ENCODE data around the gene ARHGEF9.

ARHGEF9 gene

DNA sequence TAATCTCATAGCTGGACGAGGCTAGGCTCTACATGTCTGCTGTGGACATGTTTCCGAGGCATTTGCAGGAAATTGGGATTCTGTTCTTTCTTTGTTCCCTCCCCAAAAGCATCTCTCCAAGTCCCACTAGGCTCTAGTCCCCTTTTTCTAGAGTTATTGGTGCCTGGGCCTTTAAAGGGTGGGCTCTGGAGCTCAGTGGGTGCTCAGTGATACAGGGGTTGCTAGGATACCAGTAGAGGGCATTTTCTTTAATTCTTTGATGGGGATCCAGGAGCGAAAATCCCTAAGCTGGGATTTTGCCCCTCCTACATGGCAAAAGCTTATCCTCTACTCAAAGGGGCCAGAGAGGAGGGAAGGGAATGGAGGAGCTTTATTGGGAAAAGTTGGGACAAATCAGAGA is 34.2 kb downstream of the ARHGEF9 start:
- no peaks in the 10 kb centered on the region for H4K20me1 ChIP-seq (ENCODE audit: insufficient read depth, low read length)
- H3K27me3 ChIP-seq (ENCODE audit: insufficient read depth, low read length): no peaks in the 10 kb centered on the region
- H3K9me2 ChIP-seq (ENCODE audit: low read depth, low read length): no peaks in the 10 kb centered on the region
- peaks cover 54% of the 10 kb centered on the region for H3K4me1 ChIP-seq (ENCODE audit: insufficient read depth, low read length, severe bottlenecking)
- no peak overlapping the region for H3K4me2 ChIP-seq (ENCODE audit: low read length)
- no peak overlapping the region for H3K9ac ChIP-seq (ENCODE audit: low read length)
- H3F3A ChIP-seq (ENCODE audit: insufficient read depth, low read length): no peaks in the 10 kb centered on the region
- TF ChIP-seq, protein P1, sequence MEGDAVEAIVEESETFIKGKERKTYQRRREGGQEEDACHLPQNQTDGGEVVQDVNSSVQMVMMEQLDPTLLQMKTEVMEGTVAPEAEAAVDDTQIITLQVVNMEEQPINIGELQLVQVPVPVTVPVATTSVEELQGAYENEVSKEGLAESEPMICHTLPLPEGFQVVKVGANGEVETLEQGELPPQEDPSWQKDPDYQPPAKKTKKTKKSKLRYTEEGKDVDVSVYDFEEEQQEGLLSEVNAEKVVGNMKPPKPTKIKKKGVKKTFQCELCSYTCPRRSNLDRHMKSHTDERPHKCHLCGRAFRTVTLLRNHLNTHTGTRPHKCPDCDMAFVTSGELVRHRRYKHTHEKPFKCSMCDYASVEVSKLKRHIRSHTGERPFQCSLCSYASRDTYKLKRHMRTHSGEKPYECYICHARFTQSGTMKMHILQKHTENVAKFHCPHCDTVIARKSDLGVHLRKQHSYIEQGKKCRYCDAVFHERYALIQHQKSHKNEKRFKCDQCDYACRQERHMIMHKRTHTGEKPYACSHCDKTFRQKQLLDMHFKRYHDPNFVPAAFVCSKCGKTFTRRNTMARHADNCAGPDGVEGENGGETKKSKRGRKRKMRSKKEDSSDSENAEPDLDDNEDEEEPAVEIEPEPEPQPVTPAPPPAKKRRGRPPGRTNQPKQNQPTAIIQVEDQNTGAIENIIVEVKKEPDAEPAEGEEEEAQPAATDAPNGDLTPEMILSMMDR (IDR thresholded peaks at IDR 0.05; ENCODE audit: low read length): no peak
- TF ChIP-seq EZH2 (IDR thresholded peaks at IDR 0.05; ENCODE audit: borderline replicate concordance, low read length): no peak
- H3K36me3 ChIP-seq (ENCODE audit: insufficient read depth, low read length): no peaks in the 10 kb centered on the region
- H2AFZ ChIP-seq (ENCODE audit: low read length): no peak overlapping the region
- H3K9me3 ChIP-seq (ENCODE audit: low read length): no peaks in the 10 kb centered on the region
- H3K27ac ChIP-seq (ENCODE audit: low read depth, low read length, poor library complexity, severe bottlenecking): no peak overlapping the region
- H3K4me3 ChIP-seq (ENCODE audit: low read depth, low read length, poor library complexity, severe bottlenecking): no peak overlapping the region
- peaks cover 39% of the 10 kb centered on the region for H3K79me2 ChIP-seq (ENCODE audit: insufficient read depth, low read length)

DNA sequence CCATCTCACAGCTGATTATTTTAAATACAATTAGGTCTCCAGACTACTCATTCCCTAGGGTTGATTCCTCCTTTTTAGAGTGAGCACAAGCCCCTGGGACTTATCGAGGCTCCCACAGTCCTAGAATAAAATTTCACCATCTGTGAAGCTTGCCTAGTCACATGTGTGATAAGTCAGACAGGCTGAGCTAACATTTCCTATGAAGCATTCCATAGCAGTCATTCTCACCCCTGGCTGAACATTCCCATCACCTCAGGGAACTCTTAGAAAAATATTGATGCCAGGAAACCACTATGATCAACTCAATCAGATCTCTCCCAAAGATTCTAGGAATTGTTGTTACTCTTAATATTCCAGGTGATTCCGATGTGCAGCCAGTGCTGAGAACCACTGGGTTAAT is 37.7 kb downstream of the ARHGEF9 start:
- Histone ChIP-seq H3K79me2 (ENCODE audit: insufficient read depth, low read length) (peaks cover 19% of the 10 kb centered on the region; the same call in 1 of the 2 replicates), H3K9ac (ENCODE audit: low read length) (no peak overlapping the region), H3K4me3 (ENCODE audit: low read depth, low read length, poor library complexity, severe bottlenecking) (no peak overlapping the region)

DNA sequence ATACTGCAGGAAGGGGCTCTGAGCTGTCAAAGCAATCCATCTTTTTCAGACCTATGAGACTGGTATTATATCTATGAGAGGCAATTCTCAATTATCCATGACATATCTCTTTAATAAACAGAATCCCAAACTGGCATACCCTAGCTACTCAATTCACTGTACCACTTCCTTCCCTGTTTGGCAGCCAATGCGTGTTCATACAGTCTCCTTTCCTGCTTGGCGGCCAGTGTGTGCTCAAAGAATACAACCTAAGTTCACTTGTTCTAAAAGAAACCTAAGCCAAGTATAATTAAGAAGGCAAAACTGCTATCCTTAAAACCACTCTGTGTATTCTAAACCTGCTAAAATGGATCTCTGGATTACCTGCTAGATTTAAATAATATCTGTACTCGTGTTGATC is 38.3 kb downstream of the ARHGEF9 start:
- Histone ChIP-seq H3K4me1 (ENCODE audit: insufficient read depth, low read length, severe bottlenecking) (peaks cover 48% of the 10 kb centered on the region), H3K9me2 (ENCODE audit: low read depth, low read length) (no peaks in the 10 kb centered on the region), H3K36me3 (ENCODE audit: insufficient read depth, low read length) (no peaks in the 10 kb centered on the region), H3F3A (ENCODE audit: insufficient read depth, low read length) (no peaks in the 10 kb centered on the region), H3K9me3 (ENCODE audit: low read length) (no peaks in the 10 kb centered on the region), H3K27ac (ENCODE audit: low read depth, low read length, poor library complexity, severe bottlenecking) (no peak overlapping the region), H4K20me1 (ENCODE audit: insufficient read depth, low read length) (no peaks in the 10 kb centered on the region), H3K4me3 (ENCODE audit: low read depth, low read length, poor library complexity, severe bottlenecking) (no peak overlapping the region), H3K27me3 (ENCODE audit: insufficient read depth, low read length) (no peaks in the 10 kb centered on the region), H3K4me2 (ENCODE audit: low read length) (no peak overlapping the region), H3K9ac (ENCODE audit: low read length) (no peak overlapping the region), H3K79me2 (ENCODE audit: insufficient read depth, low read length) (peaks cover 19% of the 10 kb centered on the region; the same call in 1 of the 2 replicates), H2AFZ (ENCODE audit: low read length) (no peak overlapping the region)
- TF ChIP-seq, protein P1 (IDR thresholded peaks at IDR 0.05; ENCODE audit: low read length): no peak
- TF ChIP-seq EZH2 (IDR thresholded peaks at IDR 0.05; ENCODE audit: borderline replicate concordance, low read length): no peak

More for the DNA sequence above, 37.7 kb downstream of the ARHGEF9 start:
- H3K4me2 ChIP-seq (ENCODE audit: low read length): no peak overlapping the region
- no peaks in the 10 kb centered on the region for H3F3A ChIP-seq (ENCODE audit: insufficient read depth, low read length)
- TF ChIP-seq, protein P1 (IDR thresholded peaks at IDR 0.05; ENCODE audit: low read length): no peak
- no peak for TF ChIP-seq EZH2 (IDR thresholded peaks at IDR 0.05; ENCODE audit: borderline replicate concordance, low read length)
- H3K27ac ChIP-seq (ENCODE audit: low read depth, low read length, poor library complexity, severe bottlenecking): no peak overlapping the region
- H2AFZ ChIP-seq (ENCODE audit: low read length): no peak overlapping the region
- peaks cover 52% of the 10 kb centered on the region for H3K4me1 ChIP-seq (ENCODE audit: insufficient read depth, low read length, severe bottlenecking)
- no peaks in the 10 kb centered on the region for H3K27me3 ChIP-seq (ENCODE audit: insufficient read depth, low read length)
- H4K20me1 ChIP-seq (ENCODE audit: insufficient read depth, low read length): no peaks in the 10 kb centered on the region
- no peaks in the 10 kb centered on the region for H3K9me2 ChIP-seq (ENCODE audit: low read depth, low read length)
- H3K9me3 ChIP-seq (ENCODE audit: low read length): no peaks in the 10 kb centered on the region
- H3K36me3 ChIP-seq (ENCODE audit: insufficient read depth, low read length): no peaks in the 10 kb centered on the region
